T-helper 2 cell treated with Interferon-gamma antibody and Interleukin-4, amounts not matched to agents 5 μg/mL and 100 μg/mL, for 36 hours (primary cell): ENCODE results near the gene KIF1B.

Experiments used
- DNase-seq: peaks from one replicate; pipeline ENCODE4 v3.0.0; 2021; ENCODE audit warnings: low spot score
- H3K27ac Mint-ChIP-seq: one replicate; pipeline ENCODE4 v1.8.0; 2021; ENCODE audit warnings: mild to moderate bottlenecking, mixed read lengths
- H3K27me3 Mint-ChIP-seq: one replicate; pipeline ENCODE4 v1.8.0; 2021; ENCODE audit warnings: low read depth, mixed read lengths
- H3K36me3 Mint-ChIP-seq: one replicate; pipeline ENCODE4 v1.8.0; 2021; ENCODE audit warnings: low read depth, mixed read lengths
- H3K4me1 Mint-ChIP-seq: one replicate; pipeline ENCODE4 v1.8.0; 2021; ENCODE audit warnings: low read depth, mixed read lengths
- H3K4me3 Mint-ChIP-seq: one replicate; pipeline ENCODE4 v1.8.0; 2022; ENCODE audit warnings: mild to moderate bottlenecking, moderate library complexity, mixed read lengths
- H3K9me3 Mint-ChIP-seq: one replicate; pipeline ENCODE4 v1.8.0; 2021; ENCODE audit warnings: mixed read lengths

Gene KIF1B

DNA sequence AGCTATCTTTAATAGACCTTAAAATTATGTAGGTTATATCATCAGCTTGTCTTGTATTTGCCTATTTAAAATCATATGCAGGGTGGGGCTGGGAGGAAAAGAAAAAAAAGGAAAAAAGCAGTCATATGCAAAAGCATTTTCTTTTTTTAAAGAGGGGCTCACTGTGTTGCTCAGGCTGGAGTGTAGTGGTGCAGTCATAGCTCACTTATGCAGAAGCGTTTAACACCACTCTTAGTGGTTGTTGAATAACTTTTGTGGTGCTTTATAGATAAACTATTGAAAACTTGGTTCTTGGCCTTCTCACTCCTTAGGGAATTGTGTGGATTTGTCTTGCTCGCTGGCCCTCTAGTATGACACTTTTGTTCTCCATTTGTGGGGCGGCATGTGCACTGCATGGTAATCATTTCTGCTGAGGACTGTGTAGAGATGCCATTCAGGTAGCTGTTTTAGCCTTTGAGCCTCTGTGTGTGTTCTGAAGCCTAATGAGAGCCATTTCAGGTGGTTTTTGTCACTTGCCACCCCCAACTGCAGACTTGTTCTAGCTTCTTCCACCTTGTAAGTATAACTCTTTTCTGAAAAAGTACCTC, 77.8 kb downstream of the KIF1B start:
- no peak for DNase-seq
- H3K4me1 Mint-ChIP-seq: peaks cover 9% of the 10 kb centered on the region
- H3K27me3 Mint-ChIP-seq: no peaks in the 10 kb centered on the region
- no peaks in the 10 kb centered on the region for H3K9me3 Mint-ChIP-seq
- H3K27ac Mint-ChIP-seq: no peak overlapping the region
- H3K36me3 Mint-ChIP-seq: peaks cover 15% of the 10 kb centered on the region
- no peak overlapping the region for H3K4me3 Mint-ChIP-seq

DNA sequence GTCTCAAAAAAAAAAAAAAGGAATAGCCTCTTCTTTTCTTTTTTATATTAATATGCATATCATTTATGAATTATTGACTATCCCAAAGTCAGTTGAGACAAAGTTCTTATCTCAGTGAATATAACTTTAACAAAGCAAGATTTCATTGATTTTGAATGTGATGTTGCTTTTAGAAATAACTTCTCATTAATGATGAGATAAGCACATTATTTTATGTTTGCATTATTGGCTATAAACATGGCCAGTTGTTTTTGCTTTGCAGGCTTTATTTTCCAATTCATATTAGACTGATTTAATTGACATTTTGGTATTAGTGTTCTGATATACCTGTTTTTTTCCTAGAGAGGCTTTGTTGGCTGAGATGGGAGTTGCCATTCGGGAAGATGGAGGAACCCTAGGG, 81.3 kb downstream of the KIF1B start:
- Mint-ChIP-seq H3K9me3 (no peaks in the 10 kb centered on the region), H3K4me1 (peaks cover 4% of the 10 kb centered on the region), H3K27me3 (no peaks in the 10 kb centered on the region), H3K36me3 (peaks cover 26% of the 10 kb centered on the region), H3K4me3 (no peak overlapping the region), H3K27ac (no peak overlapping the region)
- DNase-seq: no peak

DNA sequence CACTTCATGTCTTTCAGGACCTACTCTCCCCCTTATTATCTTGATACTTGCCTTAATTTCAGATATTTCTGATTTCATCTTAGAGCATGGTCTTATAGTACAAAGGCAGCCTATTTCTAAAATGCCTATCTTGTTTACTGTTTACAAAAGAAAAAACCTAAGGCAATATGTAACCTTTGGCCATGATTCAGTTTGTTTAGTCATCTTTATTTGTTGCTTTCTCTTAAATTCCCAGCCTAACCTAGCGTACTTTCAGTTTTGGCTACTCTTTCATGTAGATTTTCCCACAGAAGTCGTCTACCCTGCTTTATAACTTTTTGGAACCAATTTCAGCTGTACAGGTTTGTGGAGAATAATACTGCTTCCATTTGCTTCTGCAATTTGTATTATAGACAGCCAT, 81.8 kb downstream of the KIF1B start:
- Mint-ChIP-seq H3K36me3 (peaks cover 31% of the 10 kb centered on the region), H3K27me3 (no peaks in the 10 kb centered on the region), H3K4me1 (peaks cover 4% of the 10 kb centered on the region), H3K4me3 (no peak overlapping the region), H3K27ac (no peak overlapping the region), H3K9me3 (no peaks in the 10 kb centered on the region)
- no peak for DNase-seq

DNA sequence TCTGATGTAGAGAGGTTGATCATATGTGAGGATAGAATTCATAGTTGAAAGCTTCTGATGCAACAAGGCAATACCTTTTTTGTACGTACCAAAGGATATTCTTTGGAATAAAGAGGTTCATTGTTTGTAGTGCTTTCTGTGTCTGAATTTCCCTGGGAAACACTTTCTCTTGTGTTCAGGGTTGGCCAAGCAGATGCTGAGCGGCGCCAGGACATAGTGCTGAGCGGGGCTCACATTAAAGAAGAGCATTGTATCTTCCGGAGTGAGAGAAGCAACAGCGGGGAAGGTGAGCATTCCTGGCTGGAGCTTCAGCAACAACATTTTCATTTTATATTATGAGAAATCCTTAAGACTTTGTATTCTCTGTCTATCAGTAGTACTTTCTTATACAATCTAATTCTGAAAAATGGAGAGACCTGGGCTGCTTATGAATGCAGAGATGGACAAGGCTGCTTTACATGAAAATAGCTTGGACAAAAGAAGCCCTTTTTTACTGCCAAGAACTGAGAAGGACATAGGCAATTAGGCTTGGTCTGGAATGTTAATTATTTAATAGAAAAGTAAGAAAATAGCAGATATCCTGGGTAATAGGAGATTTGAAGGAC, 85.2 kb downstream of the KIF1B start:
- no peaks in the 10 kb centered on the region for H3K4me1 Mint-ChIP-seq
- no peak overlapping the region for H3K27ac Mint-ChIP-seq
- H3K36me3 Mint-ChIP-seq: peaks cover 32% of the 10 kb centered on the region
- H3K27me3 Mint-ChIP-seq: no peaks in the 10 kb centered on the region
- H3K9me3 Mint-ChIP-seq: no peaks in the 10 kb centered on the region
- DNase-seq: no peak
- no peak overlapping the region for H3K4me3 Mint-ChIP-seq

DNA sequence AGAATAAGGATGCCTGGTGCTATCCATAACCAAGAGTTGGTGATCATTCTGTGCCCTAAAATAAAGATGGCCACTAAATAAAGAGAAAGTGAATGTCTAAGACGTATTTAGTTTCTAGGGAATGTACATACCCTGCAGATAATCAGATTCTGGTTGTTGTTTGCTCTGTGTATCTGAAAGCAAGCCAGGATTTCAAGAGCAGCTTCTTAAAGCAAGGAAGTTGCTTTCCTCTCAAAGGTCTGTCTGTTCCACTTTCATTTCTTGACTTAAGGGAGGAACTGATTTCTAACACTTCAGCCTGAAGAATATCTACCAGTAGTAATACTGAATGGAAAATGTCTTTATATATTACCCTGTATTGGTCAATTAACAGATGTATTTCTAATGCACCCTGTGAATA, 88.8 kb downstream of the KIF1B start:
- H3K4me1 Mint-ChIP-seq: no peaks in the 10 kb centered on the region
- H3K4me3 Mint-ChIP-seq: no peak overlapping the region
- H3K36me3 Mint-ChIP-seq: peaks cover 25% of the 10 kb centered on the region
- H3K27ac Mint-ChIP-seq: no peak overlapping the region
- no peaks in the 10 kb centered on the region for H3K27me3 Mint-ChIP-seq
- no peak for DNase-seq
- H3K9me3 Mint-ChIP-seq: no peaks in the 10 kb centered on the region

DNA sequence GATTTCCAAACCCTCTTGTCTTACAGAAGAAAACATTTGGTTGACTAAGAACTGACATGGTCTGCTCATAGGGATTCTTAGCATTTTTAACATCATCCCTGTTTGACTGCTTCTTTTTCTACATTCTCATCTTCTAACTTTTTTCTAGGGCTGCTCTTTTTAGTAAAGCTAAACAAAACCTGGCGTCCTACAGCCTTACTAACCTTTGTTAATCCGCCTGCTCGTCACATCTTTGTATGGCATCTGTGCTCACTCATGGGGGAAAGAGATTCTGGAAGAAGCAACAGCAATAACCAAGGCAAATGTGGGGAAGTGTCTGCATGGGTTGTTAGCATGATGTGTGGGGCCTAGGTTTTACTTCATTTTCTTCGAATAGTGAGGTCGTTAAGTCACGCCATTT, 92.0 kb downstream of the KIF1B start:
- no peak overlapping the region for H3K4me3 Mint-ChIP-seq

DNA sequence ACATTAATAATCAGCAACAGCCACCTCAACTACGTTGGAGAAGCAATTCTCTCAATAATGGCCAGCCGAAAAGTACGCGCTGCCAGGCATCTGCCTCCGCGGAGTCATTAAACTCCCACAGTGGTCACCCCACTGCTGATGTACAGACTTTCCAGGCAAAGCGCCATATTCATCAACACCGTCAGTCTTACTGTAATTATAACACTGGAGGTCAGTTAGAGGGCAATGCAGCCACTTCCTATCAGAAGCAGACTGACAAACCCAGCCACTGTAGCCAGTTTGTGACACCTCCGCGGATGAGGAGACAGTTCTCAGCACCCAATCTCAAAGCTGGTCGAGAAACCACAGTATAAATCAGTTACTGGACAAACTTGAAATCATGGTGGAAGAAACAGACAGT, 93.9 kb downstream of the KIF1B start:
- no peak overlapping the region for H3K27ac Mint-ChIP-seq
- DNase-seq: no peak
- H3K4me3 Mint-ChIP-seq: no peak overlapping the region
- no peaks in the 10 kb centered on the region for H3K9me3 Mint-ChIP-seq
- H3K27me3 Mint-ChIP-seq: no peaks in the 10 kb centered on the region
- peaks cover 2% of the 10 kb centered on the region for H3K4me1 Mint-ChIP-seq
- peaks cover 10% of the 10 kb centered on the region for H3K36me3 Mint-ChIP-seq

More for the DNA sequence above, 92.0 kb downstream of the KIF1B start:
- Mint-ChIP-seq H3K4me1 (no peaks in the 10 kb centered on the region), H3K27ac (no peak overlapping the region), H3K27me3 (no peaks in the 10 kb centered on the region), H3K36me3 (peaks cover 13% of the 10 kb centered on the region), H3K9me3 (no peaks in the 10 kb centered on the region)
- no peak for DNase-seq

DNA sequence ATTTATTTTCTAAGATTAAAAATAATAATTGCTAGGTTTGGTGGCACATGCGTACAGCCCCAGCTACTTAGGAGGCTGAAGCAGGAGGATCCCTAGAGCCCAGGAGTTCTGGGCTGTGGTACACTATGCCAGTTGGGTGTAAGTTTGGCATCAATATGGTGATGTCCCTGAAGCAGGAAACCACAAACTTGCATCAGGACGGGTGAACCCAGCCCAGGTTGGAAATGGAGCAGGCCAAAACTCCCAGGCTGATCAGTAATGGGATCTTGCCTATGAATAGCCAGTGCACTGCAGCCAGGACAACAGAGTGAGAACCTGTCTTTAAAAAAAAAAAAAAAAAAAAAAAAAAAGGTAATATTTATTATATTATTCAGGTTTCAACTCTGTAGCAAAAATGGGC, 96.1 kb downstream of the KIF1B start:
- Mint-ChIP-seq H3K27ac (no peak overlapping the region), H3K36me3 (peaks cover 14% of the 10 kb centered on the region), H3K27me3 (no peaks in the 10 kb centered on the region), H3K4me1 (peaks cover 2% of the 10 kb centered on the region), H3K4me3 (no peak overlapping the region), H3K9me3 (no peaks in the 10 kb centered on the region)
- DNase-seq: no peak

DNA sequence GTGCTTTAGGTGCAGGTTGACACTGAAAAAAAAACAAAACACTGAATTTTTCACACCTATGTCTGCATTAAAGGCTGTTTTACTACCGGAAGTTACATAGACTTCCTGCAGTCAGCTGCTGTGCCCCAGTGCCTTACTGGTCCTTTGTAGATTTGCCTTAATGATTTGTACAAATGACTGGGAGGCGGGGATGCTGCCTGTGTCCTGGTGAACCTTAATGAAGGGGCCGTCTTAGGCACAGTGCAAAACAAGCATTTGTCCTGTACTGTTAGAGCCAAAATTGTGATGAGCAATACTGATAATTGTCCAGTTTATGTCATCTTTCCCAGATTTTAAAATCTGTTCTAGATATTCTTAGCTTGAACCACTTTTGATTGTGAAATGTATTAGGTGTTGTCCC, 97.6 kb downstream of the KIF1B start:
- peaks cover 14% of the 10 kb centered on the region for H3K36me3 Mint-ChIP-seq
- DNase-seq: no peak
- no peak overlapping the region for H3K4me3 Mint-ChIP-seq
- peaks cover 2% of the 10 kb centered on the region for H3K4me1 Mint-ChIP-seq
- no peaks in the 10 kb centered on the region for H3K27me3 Mint-ChIP-seq
- H3K27ac Mint-ChIP-seq: no peak overlapping the region
- no peaks in the 10 kb centered on the region for H3K9me3 Mint-ChIP-seq

DNA sequence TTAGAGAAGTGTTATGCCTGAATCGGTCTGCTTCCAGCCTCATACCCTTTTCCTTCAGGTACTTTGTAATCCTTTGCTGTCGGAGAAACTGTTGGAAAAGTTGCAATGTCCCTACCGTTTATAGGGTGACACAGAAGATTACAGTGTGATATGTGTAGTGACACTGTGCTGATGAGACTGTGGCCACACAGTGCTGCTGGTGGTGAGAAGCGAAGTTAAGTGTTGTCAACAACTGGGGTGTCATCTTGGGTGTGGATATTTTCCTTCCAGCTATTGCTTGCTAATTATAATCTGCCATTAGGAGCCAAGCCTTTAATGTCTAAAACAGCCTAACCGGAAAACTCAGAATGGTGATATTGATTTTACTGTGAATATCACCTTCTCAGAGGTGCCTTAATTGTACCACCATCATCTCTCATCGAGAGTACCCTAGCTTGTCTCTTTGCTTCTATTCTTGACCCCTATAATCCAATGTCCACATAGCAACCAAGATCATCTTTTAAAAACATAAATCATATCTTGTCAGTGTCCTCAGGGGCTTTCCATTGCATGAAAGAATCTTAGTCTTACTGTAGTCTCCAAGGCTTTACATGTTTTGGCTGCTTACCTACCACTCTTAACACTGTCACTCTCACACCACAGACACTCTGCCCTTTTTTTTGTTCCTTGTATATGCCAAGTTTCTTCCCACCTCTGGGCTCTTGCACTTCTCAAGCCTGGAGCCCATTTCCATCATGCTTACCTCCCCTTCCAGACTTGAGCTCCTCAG, 99.1 kb downstream of the KIF1B start:
- no peak overlapping the region for H3K27ac Mint-ChIP-seq
- H3K4me3 Mint-ChIP-seq: no peak overlapping the region
- H3K27me3 Mint-ChIP-seq: no peaks in the 10 kb centered on the region
- H3K9me3 Mint-ChIP-seq: no peaks in the 10 kb centered on the region
- DNase-seq: no peak
- H3K36me3 Mint-ChIP-seq: peaks cover 13% of the 10 kb centered on the region
- peaks cover 2% of the 10 kb centered on the region for H3K4me1 Mint-ChIP-seq

DNA sequence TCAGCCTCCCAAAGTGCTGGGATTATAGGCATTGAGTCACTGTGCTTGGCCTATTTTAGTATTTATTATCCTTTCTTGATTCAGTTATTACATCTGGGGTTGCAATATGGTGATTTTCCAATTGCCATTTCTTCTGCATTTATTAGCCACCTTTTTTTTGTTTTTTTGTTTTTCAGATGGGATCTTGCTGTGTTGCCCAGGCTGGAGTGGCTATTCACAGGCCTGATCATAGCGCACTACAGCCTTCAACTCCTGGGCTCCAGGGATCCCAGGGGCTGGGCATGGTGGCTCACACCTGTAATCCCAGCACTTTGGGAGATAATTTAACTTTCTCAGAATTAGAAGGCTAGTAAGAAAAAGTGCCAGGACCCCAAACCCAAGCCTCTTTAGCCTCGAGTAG, 106.4 kb downstream of the KIF1B start:
- H3K27me3 Mint-ChIP-seq: no peaks in the 10 kb centered on the region
- H3K4me3 Mint-ChIP-seq: no peak overlapping the region
- H3K27ac Mint-ChIP-seq: no peak overlapping the region
- DNase-seq: no peak
- H3K36me3 Mint-ChIP-seq: peaks cover 1% of the 10 kb centered on the region
- H3K4me1 Mint-ChIP-seq: peaks cover 4% of the 10 kb centered on the region
- no peaks in the 10 kb centered on the region for H3K9me3 Mint-ChIP-seq

DNA sequence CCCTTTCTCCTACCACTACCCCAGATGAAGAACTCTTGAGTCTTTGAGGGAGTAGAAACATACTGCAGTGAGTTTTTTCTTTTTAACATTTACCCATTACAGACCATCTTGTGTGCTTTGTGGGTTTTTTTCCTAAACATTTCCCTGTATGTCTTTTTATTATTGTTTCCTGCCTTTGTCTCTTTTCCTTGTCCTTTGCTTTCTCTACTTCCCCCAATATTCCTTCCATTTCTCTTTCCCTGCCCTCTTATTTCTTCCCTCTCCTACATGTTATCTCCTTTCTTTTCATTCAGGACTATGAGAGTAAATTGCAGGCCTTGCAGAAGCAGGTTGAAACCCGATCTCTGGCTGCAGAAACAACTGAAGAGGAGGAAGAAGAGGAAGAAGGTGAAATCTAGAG, 109.4 kb downstream of the KIF1B start:
- Mint-ChIP-seq H3K4me3 (no peak overlapping the region), H3K36me3 (peaks cover 8% of the 10 kb centered on the region), H3K27ac (no peak overlapping the region), H3K9me3 (no peaks in the 10 kb centered on the region), H3K27me3 (no peaks in the 10 kb centered on the region), H3K4me1 (peaks cover 18% of the 10 kb centered on the region)
- DNase-seq: no peak

DNA sequence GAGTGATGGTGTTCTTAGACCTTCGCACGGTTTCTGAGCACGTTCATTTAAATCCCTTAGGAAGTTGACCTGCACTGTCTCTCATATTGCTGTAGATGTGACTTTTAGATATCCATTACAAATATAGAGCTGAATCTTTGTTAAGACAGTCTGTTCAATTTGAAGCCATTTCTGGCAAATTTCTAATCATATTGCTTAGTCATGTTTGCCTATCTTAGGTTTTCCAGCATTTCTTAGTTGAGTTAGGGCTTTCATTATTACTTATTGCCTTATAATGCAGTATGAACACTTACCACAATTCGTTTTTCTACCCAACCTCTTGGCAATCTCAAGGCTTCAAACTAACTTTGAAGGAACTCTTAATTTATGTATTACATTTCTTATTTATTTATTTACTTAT, 110.0 kb downstream of the KIF1B start:
- H3K27me3 Mint-ChIP-seq: no peaks in the 10 kb centered on the region
- H3K4me3 Mint-ChIP-seq: no peak overlapping the region
- no peaks in the 10 kb centered on the region for H3K9me3 Mint-ChIP-seq
- peaks cover 22% of the 10 kb centered on the region for H3K4me1 Mint-ChIP-seq
- no peak for DNase-seq
- peaks cover 10% of the 10 kb centered on the region for H3K36me3 Mint-ChIP-seq
- H3K27ac Mint-ChIP-seq: no peak overlapping the region

DNA sequence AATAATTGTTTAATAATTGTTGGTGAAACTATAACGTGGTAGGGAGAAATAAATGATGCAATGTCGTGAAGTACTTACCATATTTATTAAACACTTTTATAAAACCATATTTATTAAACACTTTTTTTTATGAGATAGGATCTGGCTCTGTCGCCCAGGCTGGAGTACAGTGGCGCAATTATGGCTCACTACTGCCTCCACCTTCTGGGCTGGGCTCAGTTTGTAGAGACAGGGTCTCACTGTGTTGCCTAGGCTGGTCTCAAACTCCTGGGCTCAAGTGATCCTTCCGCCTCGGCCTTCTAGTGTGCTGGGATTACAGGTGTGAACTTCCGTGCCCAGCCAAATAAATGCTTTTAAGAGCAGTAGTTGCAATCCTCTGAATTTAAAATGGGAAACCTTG, 112.5 kb downstream of the KIF1B start:
- Mint-ChIP-seq H3K9me3 (no peaks in the 10 kb centered on the region), H3K4me1 (peaks cover 28% of the 10 kb centered on the region), H3K27me3 (no peaks in the 10 kb centered on the region), H3K36me3 (peaks cover 21% of the 10 kb centered on the region), H3K4me3 (no peak overlapping the region), H3K27ac (no peak overlapping the region)
- DNase-seq: no peak
